ENCODE measurements around the gene CTSE. TPM values are rescaled to one million over a fixed set of nuclear protein-coding genes. Genes with fewer than 3 reads are reported as not detected.

CTSE gene
- total and polyA plus RNA-seq, 2 of the 8 experiments (the other 6 are each of a cell fraction or from before 2014, with no cell fraction given): 0.03 TPM; not detected in 1

DNA sequence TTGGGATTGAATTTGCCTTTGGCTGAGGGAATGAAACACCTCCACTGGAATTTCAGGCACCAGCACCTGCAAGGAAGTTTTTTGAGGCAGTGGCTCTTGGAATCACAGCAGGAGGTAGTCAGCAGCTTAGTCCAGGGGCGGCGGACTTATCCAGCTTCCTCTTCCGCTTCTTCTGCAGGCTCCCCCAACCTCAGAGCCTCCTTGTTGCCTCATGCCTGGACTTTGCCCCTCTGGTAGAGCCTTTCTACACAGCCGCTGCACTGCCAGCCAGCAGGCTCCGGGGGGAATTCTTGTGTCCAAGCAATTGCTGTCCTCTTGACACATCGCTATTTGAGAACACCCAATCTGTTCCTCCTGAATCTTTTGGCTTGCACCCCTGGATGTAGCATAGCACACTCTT is 24.9 kb upstream of the CTSE start:
- H2BK12ac ChIP-seq (ENCODE audit: low read depth, low read length): no peak overlapping the region
- H4K20me1 ChIP-seq (replicated peaks in 1 of 2; ENCODE audit: control insufficient read depth in 1 of 2, insufficient read depth in 2 of 2, low read length in 2 of 2): no peaks in the 10 kb centered on the region
- CTCF ChIA-PET (ENCODE audit: partially characterized antibody): interaction anchor here (1.1 to 2.9 kb wide), 2 partner anchors 18 to 60 kb away, joined by 3 to 16 read pairs; no protein-coding TSS in a partner anchor
- no peak overlapping the region for H3K4me3 ChIP-seq (ENCODE audit: extremely low read depth in 1 of 4, insufficient read depth in 2 of 4, low read depth in 3 of 4, low read length in 4 of 4)
- H3K23ac ChIP-seq (ENCODE audit: insufficient read length): no peak overlapping the region
- no peak overlapping the region for H2BK120ac ChIP-seq (replicated peaks; ENCODE audit: low read depth, low read length)
- H3K14ac ChIP-seq (ENCODE audit: insufficient read length): no peak overlapping the region
- H4K8ac ChIP-seq (ENCODE audit: extremely low read depth, insufficient read depth, low read length): no peak overlapping the region
- no peaks in the 10 kb centered on the region for H3K79me1 ChIP-seq (ENCODE audit: low read depth, low read length)
- no peak overlapping the region for H3K4ac ChIP-seq (replicated peaks; ENCODE audit: insufficient read length, low read depth, low read length)
- H2BK20ac ChIP-seq (ENCODE audit: low read length): no peak overlapping the region
- H2AFZ ChIP-seq (ENCODE audit: low read length): no peak overlapping the region
- no peaks in the 10 kb centered on the region for H3K27me3 ChIP-seq (replicated peaks in 1 of 4; ENCODE audit: control insufficient read depth in 3 of 4, extremely low read depth in 1 of 4, insufficient read depth in 3 of 4, low read length in 3 of 4)
- no peak overlapping the region for H3K27ac ChIP-seq (ENCODE audit: low read depth, low read length)
- H3K9me3 ChIP-seq (ENCODE audit: insufficient read depth in 2 of 2, low read depth in 1 of 2, low read length in 1 of 2): peaks cover 0 to 4% of the 10 kb centered on the region in 2 experiments; a peak in 1 of 4 replicates
- H3K36me3 ChIP-seq (ENCODE audit: control insufficient read depth in 2 of 4, insufficient read depth in 4 of 4, low read length in 3 of 4): no peaks in the 10 kb centered on the region
- no peak overlapping the region for H4K91ac ChIP-seq (replicated peaks; ENCODE audit: insufficient read length, low read length)
- no peak overlapping the region for H2AK5ac ChIP-seq (ENCODE audit: low read depth, low read length)
- no peak overlapping the region for H3K4me2 ChIP-seq (ENCODE audit: insufficient read depth in 1 of 2, low read depth in 2 of 2, low read length in 2 of 2)
- POLR2A ChIA-PET (ENCODE audit: partially characterized antibody): no interaction called here
- H3K56ac ChIP-seq (replicated peaks; ENCODE audit: insufficient read length, low read depth, low read length): no peak overlapping the region
- H4K5ac ChIP-seq (ENCODE audit: insufficient read length, low read depth, low read length): no peak overlapping the region
- 89% methylated on average over 6 of the region's 6 CpGs; no CpG with 5 or more reads in 1 of the 2 experiments for WGBS, 2 experiments (ENCODE audit: extremely low coverage in 1 of 2, insufficient coverage in 1 of 2, insufficient read length in 1 of 2, insufficient replicate concordance in 2 of 2, low coverage in 1 of 2, low lambda C conversion rate in 2 of 2, missing lambda C conversion rate in 1 of 2)
- no peak for TF ChIP-seq EP300 (IDR thresholded peaks at IDR 0.05; ENCODE audit: borderline replicate concordance in 1 of 2, low read depth in 2 of 2, low read length in 2 of 2)
- no peak for TF ChIP-seq CBX5 (IDR thresholded peaks at IDR 0.05; ENCODE audit: low read depth, low read length)
- no peak for TF ChIP-seq KDM1A (IDR thresholded peaks at IDR 0.05; ENCODE audit: borderline replicate concordance, low read length)
- no peak for TF ChIP-seq SIRT6 (IDR thresholded peaks at IDR 0.05; ENCODE audit: low read length)
- no peak overlapping the region for H3K9ac ChIP-seq (replicated peaks in 1 of 4; ENCODE audit: extremely low read depth in 1 of 4, low read depth in 3 of 4, low read length in 3 of 4)
- H3K4me1 ChIP-seq (replicated peaks in 1 of 4; ENCODE audit: control insufficient read depth in 3 of 4, insufficient read depth in 4 of 4, low read length in 3 of 4): no peaks in the 10 kb centered on the region; a peak in 1 of 7 replicates
- no peak for DNase-seq (ENCODE audit: low read depth in 1 of 2, low spot score in 2 of 2)
- no peaks in the 10 kb centered on the region for H3K79me2 ChIP-seq (ENCODE audit: control insufficient read depth in 1 of 2, insufficient read depth in 2 of 2, low read length in 2 of 2)
- no peak overlapping the region for H2BK5ac ChIP-seq (ENCODE audit: low read depth, low read length)
- H2BK15ac ChIP-seq (ENCODE audit: low read length): no peak overlapping the region
- no peak for FAIRE-seq
- no peak overlapping the region for H3K18ac ChIP-seq (ENCODE audit: extremely low read depth, low read length)
- no peaks in the 10 kb centered on the region for H3K23me2 ChIP-seq (ENCODE audit: low read depth, low read length)

Data from H1 (cell line).